Fibroblast of skin of right biceps (primary cell): Measurements from ENCODE around the gene ISCU.
"Not testable (repeated sequence)": the region's sequence is repeated elsewhere in the genome, so short reads cannot be mapped to it uniquely, and the experiment has no call there.

Experiments used
- DNase-seq: peaks from one replicate; pipeline ENCODE4 v3.0.0-alpha.2; 2013

The ISCU gene

GRCh38 chr12:108547686-108548085, 14.7 kb upstream of the ISCU start:
- no peak for DNase-seq

GRCh38 chr12:108548954-108549521, 13.4 kb upstream of the ISCU start:
- DNase-seq, result no peak

- peak; percentile 75 for DNase-seq
These were observed 10.9 kb upstream of the ISCU start for GRCh38 chr12:108551535-108551934.

GRCh38 chr12:108553799-108554198, 8.6 kb upstream of the ISCU start:
- DNase-seq, result no peak

GRCh38 chr12:108555383-108555782, 7.0 kb upstream of the ISCU start:
- DNase-seq, result not testable (repeated sequence)

GRCh38 chr12:108559007-108559655, 3.3 kb upstream of the ISCU start:
- no peak for DNase-seq

GRCh38 chr12:108559748-108560147, 2.6 kb upstream of the ISCU start:
- DNase-seq, result no peak

GRCh38 chr12:108560321-108560721, 2.1 kb upstream of the ISCU start:
- DNase-seq, result peak; percentile 50

- DNase-seq, result peak; percentile 89
These were observed 1.4 kb upstream of the ISCU start, which contains the start of gene SART3 for GRCh38 chr12:108560752-108561719. Gene SART3, minus strand, starts transcription at chr12:108561173. Its CDS starts 19 bp downstream, at chr12:108561154.

- DNase-seq, result no peak
These were observed 496 bp upstream of the ISCU start for GRCh38 chr12:108561852-108562347.

- DNase-seq, result peak; percentile 92
These were observed 874 bp downstream of the ISCU start for GRCh38 chr12:108563136-108563803.

GRCh38 chr12:108563804-108564151, 1.4 kb downstream of the ISCU start:
- no peak for DNase-seq

- DNase-seq, result no peak
These were observed 2.3 kb downstream of the ISCU start for GRCh38 chr12:108564724-108565123.

- no peak for DNase-seq
These were observed 2.8 kb downstream of the ISCU start for GRCh38 chr12:108565146-108565545.

- peak; percentile 75 for DNase-seq
These were observed 3.6 kb downstream of the ISCU start for GRCh38 chr12:108565976-108566375.

GRCh38 chr12:108566452-108566851, 4.1 kb downstream of the ISCU start:
- DNase-seq, result no peak

- DNase-seq, result no peak
These were observed 5.3 kb downstream of the ISCU start for GRCh38 chr12:108567406-108568337.

GRCh38 chr12:108568338-108569154, 6.2 kb downstream of the ISCU start:
- no peak for DNase-seq

- DNase-seq, result peak; percentile 70
These were observed 8.6 kb downstream of the ISCU start for GRCh38 chr12:108570743-108571608.
